ENCODE data around the gene GSTT2B. TPM values are rescaled to one million over a fixed set of nuclear protein-coding genes. Genes with fewer than 3 reads are reported as not detected.
A peak's percentile ranks its signal among the peaks of the same experiment; 100 is the strongest.
"Not testable (repeated sequence)": the region's sequence is repeated elsewhere in the genome, so short reads cannot be mapped to it uniquely, and the experiment has no call there.

The GSTT2B gene
- polyA plus RNA-seq, 1 donor from 2014 or later, result not detected

- Mint-ChIP-seq H3K4me3 (no peak overlapping the region), H3K4me1 (peaks cover 3 to 12% (median 4%) of the 10 kb centered on the region in 3 donors), H3K36me3 (peaks cover 25% of the 10 kb centered on the region), H3K27ac (no peak overlapping the region), H3K27me3 (no peaks in the 10 kb centered on the region), H3K9me3 (peaks cover 7 to 11% (median 7%) of the 10 kb centered on the region in 3 donors)
These were observed 34.4 kb downstream of the GSTT2B start for GRCh38 chr22:23926561-23926960.

- Mint-ChIP-seq H3K27ac (no peak overlapping the region), H3K27me3 (no peaks in the 10 kb centered on the region), H3K36me3 (peaks cover 24% of the 10 kb centered on the region), H3K9me3 (peaks cover 6 to 11% (median 7%) of the 10 kb centered on the region in 3 donors), H3K4me1 (peaks cover 3 to 12% (median 4%) of the 10 kb centered on the region in 3 donors), H3K4me3 (no peak overlapping the region)
These were observed 35.9 kb downstream of the GSTT2B start for GRCh38 chr22:23925020-23925606.

- peaks cover 0 to 4% (median 0%) of the 10 kb centered on the region in 3 donors for H3K4me1 Mint-ChIP-seq
- H3K36me3 Mint-ChIP-seq, result peaks cover 24% of the 10 kb centered on the region
- H3K9me3 Mint-ChIP-seq, result peaks cover 6 to 11% (median 7%) of the 10 kb centered on the region in 3 donors
- H3K27ac Mint-ChIP-seq, result no peak overlapping the region
- H3K4me3 Mint-ChIP-seq, result no peak overlapping the region
- no peaks in the 10 kb centered on the region for H3K27me3 Mint-ChIP-seq
These were observed 38.1 kb downstream of the GSTT2B start for GRCh38 chr22:23922921-23923320.

- not testable (repeated sequence) for H3K4me3 Mint-ChIP-seq, H3K4me1 Mint-ChIP-seq, H3K27ac Mint-ChIP-seq, H3K27me3 Mint-ChIP-seq
- H3K9me3 Mint-ChIP-seq, result peaks cover 4 to 11% (median 7%) of the 10 kb centered on the region in 3 donors
- H3K36me3 Mint-ChIP-seq, result peaks cover 23% of the 10 kb centered on the region
These were observed 39.3 kb downstream of the GSTT2B start for GRCh38 chr22:23921586-23922201.

GRCh38 chr22:23920267-23920611 lies 40.8 kb downstream of the GSTT2B start:
- peaks cover 15% of the 10 kb centered on the region for H3K36me3 Mint-ChIP-seq
- H3K4me3 Mint-ChIP-seq, H3K27ac Mint-ChIP-seq, H3K27me3 Mint-ChIP-seq, H3K9me3 Mint-ChIP-seq, H3K4me1 Mint-ChIP-seq: not testable (repeated sequence)

- H3K9me3 Mint-ChIP-seq, result no peaks in the 10 kb centered on the region
- H3K27ac Mint-ChIP-seq, result peak overlapping the region; percentile 59 to 83 (median 67)
- H3K36me3 Mint-ChIP-seq, result no peaks in the 10 kb centered on the region
- peaks cover 19 to 24% (median 23%) of the 10 kb centered on the region in 3 donors for H3K4me1 Mint-ChIP-seq
- no peaks in the 10 kb centered on the region for H3K27me3 Mint-ChIP-seq
- H3K4me3 Mint-ChIP-seq, result peak overlapping the region in 3 of 4 donors; percentile 26 to 43 (median 43)
These were observed 45.7 kb downstream of the GSTT2B start for GRCh38 chr22:23915290-23915689.

DNA sequence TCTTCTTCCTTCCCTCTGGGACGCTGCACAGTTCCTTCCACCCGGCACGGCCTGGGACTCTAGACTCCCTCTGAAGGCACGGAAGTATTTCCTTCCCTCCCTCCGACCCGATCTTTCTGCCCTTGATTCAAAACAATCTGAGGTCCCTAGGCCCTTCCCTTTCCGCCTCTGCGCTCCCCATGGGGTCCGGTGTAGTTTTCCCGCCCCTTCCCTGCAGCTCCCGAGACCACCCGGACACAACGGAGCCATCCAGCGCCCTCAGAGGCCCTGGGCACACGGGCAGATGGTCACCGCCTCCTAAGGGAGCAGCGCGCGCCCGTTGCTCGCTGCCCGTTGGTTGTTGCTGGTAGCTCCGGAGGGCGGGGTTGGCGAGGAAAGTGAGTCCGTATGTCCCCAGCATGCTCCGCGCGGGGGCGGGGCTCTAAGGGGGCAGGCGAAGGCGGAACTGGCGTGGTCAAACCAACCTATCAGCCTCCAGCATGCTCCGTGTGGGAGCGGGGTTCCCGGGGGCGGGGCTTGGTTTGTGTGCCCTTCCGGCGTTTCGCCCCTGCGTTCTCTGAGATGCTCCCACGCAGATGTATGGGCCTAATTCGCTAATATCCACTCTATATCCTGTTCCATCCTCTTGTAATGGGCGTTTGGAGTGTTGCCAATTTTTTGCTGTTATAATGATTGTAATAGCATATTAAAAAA lies 47.2 kb downstream of the GSTT2B start:
- no peaks in the 10 kb centered on the region for H3K9me3 Mint-ChIP-seq
- H3K27me3 Mint-ChIP-seq, result no peaks in the 10 kb centered on the region
- peak overlapping the region; percentile 85 to 99 (median 92) for H3K4me3 Mint-ChIP-seq
- no peaks in the 10 kb centered on the region for H3K36me3 Mint-ChIP-seq
- H3K4me1 Mint-ChIP-seq, result peaks cover 19 to 24% (median 23%) of the 10 kb centered on the region in 3 donors
- H3K27ac Mint-ChIP-seq, result peak overlapping the region; percentile 59 to 93 (median 91)

DNA sequence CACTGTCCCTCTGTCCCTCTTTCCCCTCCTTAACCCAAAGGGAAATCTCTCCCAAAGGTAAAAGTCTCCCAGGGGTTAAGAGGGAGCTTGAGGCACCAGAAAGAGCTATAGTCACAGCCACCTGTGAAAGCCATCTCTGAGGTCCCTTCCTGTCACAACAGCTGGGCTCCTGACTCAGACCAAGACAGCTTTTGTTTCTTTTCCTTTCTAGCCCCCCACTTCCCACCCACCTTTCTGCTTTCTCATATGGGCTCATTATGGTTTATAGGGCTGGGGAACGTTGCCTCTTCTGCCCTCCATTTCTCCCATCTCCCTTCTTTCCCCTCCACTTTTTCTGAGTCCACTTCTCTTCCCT lies 47.7 kb downstream of the GSTT2B start:
- no peaks in the 10 kb centered on the region for H3K9me3 Mint-ChIP-seq
- H3K36me3 Mint-ChIP-seq, result no peaks in the 10 kb centered on the region
- peaks cover 19 to 24% (median 23%) of the 10 kb centered on the region in 3 donors for H3K4me1 Mint-ChIP-seq
- H3K4me3 Mint-ChIP-seq, result peak overlapping the region; percentile 85 to 99 (median 92)
- no peaks in the 10 kb centered on the region for H3K27me3 Mint-ChIP-seq
- H3K27ac Mint-ChIP-seq, result peak overlapping the region; percentile 59 to 93 (median 91)

- Mint-ChIP-seq H3K4me3 (peak overlapping the region in 3 of 4 donors; percentile 67 to 83 (median 69)), H3K27ac (peak overlapping the region in 2 of 3 donors; percentile 3 to 82), H3K36me3 (no peaks in the 10 kb centered on the region), H3K9me3 (no peaks in the 10 kb centered on the region), H3K27me3 (no peaks in the 10 kb centered on the region), H3K4me1 (peaks cover 19 to 24% (median 23%) of the 10 kb centered on the region in 3 donors)
These were observed 48.6 kb downstream of the GSTT2B start for GRCh38 chr22:23912293-23912903.

DNA sequence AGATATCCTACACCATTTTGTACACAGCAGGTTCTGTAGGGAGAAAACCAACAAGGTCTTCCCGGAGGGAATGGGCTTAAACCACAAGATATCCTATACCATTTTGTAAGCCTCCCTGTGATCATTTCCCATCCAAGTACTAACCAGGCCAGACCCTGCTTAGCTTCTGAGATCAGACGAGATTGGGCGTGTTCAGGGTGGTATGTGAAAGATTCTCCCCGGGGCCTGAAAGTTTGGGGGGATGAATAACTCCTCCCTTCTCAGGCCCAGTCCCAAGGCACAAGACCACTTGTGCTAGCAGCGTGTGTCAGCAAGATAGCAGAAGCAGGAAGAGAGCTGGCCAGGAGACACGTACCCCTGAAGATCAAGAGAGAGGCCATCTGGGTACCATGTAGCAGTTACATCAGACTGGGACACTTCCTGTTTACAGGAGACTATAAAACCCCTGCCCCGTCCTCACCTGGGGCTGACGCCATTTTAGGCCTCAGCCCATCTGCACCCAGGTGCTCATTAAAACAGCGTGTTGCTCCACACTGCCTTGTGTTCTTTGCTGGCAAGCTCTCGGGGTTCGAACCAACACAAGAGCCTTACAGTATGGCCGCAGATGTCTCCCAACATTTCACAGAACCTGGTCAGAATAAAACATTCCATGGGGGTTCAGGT lies 49.5 kb downstream of the GSTT2B start:
- Mint-ChIP-seq H3K27me3 (no peaks in the 10 kb centered on the region), H3K27ac (peak overlapping the region in 1 of 3 donors; percentile 82), H3K4me3 (peak overlapping the region in 2 of 4 donors; percentile 69 to 83), H3K9me3 (no peaks in the 10 kb centered on the region), H3K36me3 (no peaks in the 10 kb centered on the region), H3K4me1 (peaks cover 19 to 24% (median 23%) of the 10 kb centered on the region in 3 donors)

GRCh38 chr22:23910496-23911190 lies 50.4 kb downstream of the GSTT2B start:
- Mint-ChIP-seq H3K4me3 (peak overlapping the region in 1 of 4 donors; percentile 42), H3K27me3 (no peaks in the 10 kb centered on the region), H3K9me3 (no peaks in the 10 kb centered on the region), H3K4me1 (peaks cover 16 to 23% (median 21%) of the 10 kb centered on the region in 3 donors), H3K36me3 (no peaks in the 10 kb centered on the region), H3K27ac (no peak overlapping the region)

DNA sequence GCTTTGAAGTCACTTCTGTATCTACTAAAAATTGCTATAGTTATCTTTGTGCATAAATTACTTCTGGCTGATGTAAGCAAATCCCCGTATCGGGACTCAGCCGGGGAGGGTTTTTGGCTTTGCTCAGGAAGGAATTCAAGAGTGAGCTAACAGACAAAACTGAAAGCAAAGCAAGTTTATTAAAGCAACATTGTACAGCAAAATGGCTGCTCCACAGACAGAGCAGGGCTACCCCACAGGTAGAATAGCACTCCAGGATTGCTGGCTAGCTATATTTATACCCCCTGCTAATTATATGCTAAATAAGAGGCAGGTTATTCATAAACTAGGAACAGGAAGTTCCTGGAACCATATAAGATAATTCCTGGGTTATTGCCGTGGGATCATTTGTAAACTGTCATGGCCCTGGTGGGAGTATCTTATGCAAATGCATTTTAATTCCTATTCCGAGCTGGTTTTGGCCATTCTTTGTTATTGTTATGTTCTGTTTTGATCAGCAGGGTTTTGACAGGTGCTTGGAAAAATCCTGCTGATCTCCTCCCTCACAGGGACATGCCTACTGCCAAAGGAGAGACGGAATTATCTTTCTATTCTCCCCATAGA lies 51.6 kb downstream of the GSTT2B start:
- no peaks in the 10 kb centered on the region for H3K9me3 Mint-ChIP-seq
- no peaks in the 10 kb centered on the region for H3K36me3 Mint-ChIP-seq
- H3K27ac Mint-ChIP-seq, result peak overlapping the region in 1 of 3 donors; percentile 52
- H3K27me3 Mint-ChIP-seq, result no peaks in the 10 kb centered on the region
- peaks cover 4 to 11% (median 11%) of the 10 kb centered on the region in 3 donors for H3K4me1 Mint-ChIP-seq
- H3K4me3 Mint-ChIP-seq, result no peak overlapping the region

DNA sequence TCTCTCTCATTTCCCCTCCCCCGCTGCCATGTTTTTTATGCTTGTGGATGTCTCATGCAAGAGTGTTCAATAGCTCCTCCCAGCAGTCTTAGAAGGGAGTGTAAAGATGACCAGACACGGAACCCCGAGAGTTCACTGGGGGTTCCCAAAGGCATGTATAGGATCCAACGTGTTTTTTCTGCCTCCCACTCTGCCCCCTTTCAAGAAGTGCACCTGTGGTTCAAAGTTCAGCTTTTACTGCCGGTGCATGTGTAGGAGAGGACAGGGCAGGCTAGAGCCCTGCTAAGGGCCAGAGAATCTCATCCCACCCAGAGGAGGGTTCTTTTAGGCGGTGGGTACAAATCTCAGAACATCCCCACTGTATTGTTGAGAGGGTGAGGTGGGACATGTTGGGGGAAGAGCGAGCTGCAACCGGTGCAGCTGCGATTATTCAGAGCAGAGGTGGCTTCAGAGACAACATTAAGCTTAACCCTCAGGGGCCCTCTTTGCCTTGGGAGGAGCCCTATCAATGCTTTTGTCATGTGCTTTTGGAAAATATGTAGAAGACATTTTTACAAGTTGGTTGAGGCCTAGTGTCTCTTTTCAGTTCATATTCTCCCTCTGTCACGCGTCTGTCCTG lies 52.3 kb downstream of the GSTT2B start:
- Mint-ChIP-seq H3K27ac (peak overlapping the region in 1 of 3 donors; percentile 67), H3K36me3 (no peaks in the 10 kb centered on the region), H3K9me3 (no peaks in the 10 kb centered on the region), H3K27me3 (no peaks in the 10 kb centered on the region), H3K4me3 (no peak overlapping the region), H3K4me1 (peaks cover 0 to 8% (median 6%) of the 10 kb centered on the region in 3 donors)

DNA sequence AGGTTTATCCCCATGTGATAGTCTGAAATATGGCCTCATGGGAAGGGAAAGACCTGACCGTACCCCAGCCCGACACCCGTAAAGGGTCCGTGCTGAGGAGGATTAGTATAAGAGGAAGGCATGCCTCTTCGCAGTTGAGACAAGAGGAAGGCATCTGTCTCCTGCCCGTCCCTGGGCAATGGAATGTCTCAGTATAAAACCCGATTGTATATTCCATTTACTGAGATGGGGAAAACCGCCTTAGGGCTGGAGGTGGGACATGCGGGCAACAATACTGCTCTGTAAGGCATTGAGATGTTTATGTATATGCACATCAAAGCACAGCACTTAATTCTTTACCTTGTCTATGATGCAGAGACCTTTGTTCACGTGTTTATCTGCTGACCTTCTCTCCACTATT lies 53.6 kb downstream of the GSTT2B start:
- not testable (repeated sequence) for H3K4me1 Mint-ChIP-seq, H3K9me3 Mint-ChIP-seq, H3K4me3 Mint-ChIP-seq, H3K36me3 Mint-ChIP-seq, H3K27me3 Mint-ChIP-seq
- H3K27ac Mint-ChIP-seq, result peak overlapping the region in 1 of 3 donors; percentile 87

All from IgD-negative memory B cell (primary cell).